GM10266 (cell line): Measurements from ENCODE around the gene RFX4.

Source experiments
- DNase-seq: peaks from one replicate; pipeline ENCODE4 v3.0.0; 2012; ENCODE audit errors: extremely low spot score
- TF ChIP-seq, protein P1 (sequence below): IDR thresholded peaks from 2 replicates; pipeline ENCODE4 v1.5.1; 2012; ENCODE audit warnings: mild to moderate bottlenecking, low read depth; ENCODE audit not compliant: control insufficient read depth, insufficient read depth; ENCODE audit errors: missing control alignments

Gene RFX4

DNA sequence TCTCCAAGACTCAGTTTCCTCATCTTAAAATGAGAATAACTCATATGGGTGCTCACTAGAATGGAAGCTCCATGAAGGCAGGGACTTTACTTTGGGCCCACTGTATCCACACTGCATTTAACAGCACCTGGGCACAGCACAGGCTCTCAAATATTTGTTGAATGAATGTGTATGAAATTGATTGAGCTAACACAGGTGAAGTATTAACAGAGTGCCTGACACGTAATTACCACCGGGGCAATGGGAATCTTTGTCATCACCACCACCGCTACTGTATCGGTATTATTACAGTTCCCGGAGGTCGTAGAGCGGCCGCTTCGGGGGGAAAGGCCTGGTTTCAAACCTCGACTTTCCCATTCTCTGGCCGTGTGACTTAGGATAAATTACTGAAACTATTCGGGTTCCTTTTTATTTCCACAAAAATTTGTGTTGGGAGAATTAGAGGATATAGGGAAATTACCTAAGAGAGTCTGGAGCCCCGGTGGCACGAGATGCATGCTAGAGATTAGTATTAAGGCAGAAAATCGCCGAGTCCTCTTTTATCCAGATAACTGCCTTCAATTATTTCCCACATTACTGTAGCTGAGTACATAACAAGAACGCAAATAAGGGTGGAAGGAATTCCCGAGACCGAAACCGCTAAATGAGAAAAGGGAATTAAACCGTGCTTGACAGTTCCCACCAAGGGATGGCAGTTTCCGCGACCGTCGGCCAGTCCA, 190.6 kb downstream of the RFX4 start:
- DNase-seq, result peak; percentile 19
- TF ChIP-seq, protein P1, sequence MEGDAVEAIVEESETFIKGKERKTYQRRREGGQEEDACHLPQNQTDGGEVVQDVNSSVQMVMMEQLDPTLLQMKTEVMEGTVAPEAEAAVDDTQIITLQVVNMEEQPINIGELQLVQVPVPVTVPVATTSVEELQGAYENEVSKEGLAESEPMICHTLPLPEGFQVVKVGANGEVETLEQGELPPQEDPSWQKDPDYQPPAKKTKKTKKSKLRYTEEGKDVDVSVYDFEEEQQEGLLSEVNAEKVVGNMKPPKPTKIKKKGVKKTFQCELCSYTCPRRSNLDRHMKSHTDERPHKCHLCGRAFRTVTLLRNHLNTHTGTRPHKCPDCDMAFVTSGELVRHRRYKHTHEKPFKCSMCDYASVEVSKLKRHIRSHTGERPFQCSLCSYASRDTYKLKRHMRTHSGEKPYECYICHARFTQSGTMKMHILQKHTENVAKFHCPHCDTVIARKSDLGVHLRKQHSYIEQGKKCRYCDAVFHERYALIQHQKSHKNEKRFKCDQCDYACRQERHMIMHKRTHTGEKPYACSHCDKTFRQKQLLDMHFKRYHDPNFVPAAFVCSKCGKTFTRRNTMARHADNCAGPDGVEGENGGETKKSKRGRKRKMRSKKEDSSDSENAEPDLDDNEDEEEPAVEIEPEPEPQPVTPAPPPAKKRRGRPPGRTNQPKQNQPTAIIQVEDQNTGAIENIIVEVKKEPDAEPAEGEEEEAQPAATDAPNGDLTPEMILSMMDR, result no peak

DNA sequence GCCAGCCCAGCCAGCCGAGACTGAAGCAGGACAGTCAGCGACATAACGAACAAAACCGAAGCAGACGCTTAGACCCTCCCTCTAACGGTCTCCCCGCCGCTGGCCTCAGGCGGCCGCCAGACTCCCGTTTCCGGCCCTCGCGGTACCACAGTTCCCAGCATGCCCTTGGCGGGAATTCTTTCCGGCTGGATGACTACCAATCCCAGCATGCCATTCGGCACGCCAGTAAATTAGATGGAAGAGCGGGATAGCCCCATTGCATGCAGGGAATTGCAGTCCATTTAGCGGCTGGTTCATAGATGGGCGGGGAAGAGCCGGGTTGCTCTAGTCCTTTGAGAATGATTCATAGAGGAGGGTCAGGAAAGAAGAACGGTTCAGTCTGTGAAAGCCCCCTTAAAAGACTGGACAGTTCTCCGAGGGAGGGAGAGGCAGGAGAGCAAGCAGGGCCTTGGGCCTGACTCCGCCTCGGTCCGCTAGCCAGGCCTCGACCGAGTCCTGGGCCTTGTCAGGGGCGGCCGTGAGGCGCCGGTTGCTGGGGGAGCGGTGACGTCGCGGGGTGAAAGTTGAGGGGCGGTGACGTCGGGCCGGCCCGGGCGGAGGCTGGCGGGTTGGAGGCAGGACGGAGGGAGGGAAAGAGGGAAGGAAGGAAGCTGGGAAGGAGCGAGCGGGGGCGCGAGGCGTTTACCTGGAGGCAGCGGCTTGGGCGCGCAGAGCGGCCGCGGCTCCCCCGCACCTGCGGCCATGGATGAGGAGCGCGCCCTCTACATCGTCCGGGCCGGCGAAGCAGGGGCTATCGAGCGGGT, 191.4 kb downstream of the RFX4 start, which contains the start of gene RIC8B:
TSS of gene RIC8B (plus strand) at position 678 of the 803 bp plus-strand sequence. CDS start at position 742, 64 bp downstream.
- TF ChIP-seq, protein P1, result no peak
- DNase-seq, result peak; percentile 85

DNA sequence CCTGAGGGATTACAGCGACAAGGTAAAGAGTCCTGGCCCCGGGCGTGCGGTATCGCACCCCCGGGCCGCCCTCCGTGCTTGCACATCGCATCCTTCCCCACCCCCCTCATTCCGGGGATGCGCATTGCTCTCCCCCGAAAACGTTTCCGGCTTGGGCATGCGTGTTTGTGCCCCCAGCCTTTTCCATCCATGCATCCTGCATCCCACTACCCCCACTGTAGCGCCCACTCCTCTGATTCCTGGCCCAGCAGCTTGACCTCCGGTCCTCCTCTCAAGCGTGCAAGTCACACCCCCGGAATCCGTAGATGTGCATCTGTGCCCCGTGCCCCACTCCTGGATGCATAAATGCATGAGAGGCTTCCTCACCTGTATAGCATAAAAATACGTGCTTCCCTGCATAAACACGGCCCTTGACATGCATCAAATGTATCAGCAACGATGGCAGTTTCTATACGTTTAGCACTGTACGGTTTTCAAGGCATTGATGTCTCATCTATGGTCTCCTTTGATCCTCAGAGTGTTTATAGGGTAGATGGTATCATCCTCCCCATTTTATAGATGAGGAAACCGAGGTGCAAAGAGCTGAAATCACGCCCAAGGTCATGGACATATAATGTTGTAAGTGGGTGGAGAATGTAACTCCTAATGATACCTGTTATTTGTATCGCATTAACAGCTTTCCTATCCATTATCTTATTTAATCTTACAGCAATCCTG, 192.2 kb downstream of the RFX4 start:
- peak; percentile 34 for DNase-seq

DNA sequence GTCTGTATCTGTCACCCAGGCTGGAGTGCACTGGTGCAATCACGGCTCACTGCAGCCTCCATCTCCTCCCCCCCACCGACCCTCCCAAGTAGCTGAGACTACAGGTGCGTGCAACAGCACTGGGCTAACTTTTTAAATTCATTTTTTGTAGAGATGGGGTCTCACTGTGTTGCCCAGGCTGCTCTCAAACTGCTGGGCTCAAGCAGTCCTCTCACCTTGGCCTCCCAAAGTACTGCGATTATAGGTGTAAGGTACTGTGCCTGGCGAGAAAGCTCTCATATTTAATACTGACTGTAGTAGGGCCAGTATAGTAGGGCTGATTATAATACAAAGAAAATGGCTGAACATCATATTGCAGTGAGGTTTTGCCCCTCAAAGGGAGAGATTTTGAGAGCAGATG, 194.1 kb downstream of the RFX4 start:
- TF ChIP-seq, protein P1, result no peak
- DNase-seq, result no peak

More for the DNA sequence above, 192.2 kb downstream of the RFX4 start:
- TF ChIP-seq, protein P1, result no peak

DNA sequence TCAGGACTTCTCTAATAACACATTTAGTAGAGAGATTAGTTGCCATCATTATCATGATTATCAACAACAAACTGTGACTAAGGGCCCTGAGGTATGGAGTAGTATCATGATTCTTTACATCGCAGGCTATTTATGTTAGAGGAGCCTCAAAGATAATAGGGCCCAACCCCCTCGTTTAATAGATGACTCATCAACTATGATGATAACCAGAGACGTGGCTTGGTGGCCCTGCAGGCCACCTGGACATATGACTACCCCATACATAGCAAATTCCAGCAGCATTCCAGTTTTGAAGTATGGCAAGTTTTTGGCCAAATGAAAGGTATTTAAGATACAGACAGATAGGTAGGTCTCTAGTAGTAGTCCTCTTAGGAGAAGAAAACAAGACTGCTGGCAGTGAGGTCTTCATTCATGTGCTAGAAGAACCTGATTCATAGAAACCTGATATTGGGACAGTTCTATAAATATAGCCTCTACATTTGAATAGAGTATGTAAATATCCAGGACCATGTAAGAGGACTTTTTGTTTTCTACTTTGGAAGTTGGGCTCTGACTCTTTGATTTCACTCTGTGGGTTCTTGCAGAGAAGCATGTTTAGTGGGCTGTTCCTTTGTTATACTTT, 197.3 kb downstream of the RFX4 start:
- TF ChIP-seq, protein P1, result no peak
- no peak for DNase-seq

DNA sequence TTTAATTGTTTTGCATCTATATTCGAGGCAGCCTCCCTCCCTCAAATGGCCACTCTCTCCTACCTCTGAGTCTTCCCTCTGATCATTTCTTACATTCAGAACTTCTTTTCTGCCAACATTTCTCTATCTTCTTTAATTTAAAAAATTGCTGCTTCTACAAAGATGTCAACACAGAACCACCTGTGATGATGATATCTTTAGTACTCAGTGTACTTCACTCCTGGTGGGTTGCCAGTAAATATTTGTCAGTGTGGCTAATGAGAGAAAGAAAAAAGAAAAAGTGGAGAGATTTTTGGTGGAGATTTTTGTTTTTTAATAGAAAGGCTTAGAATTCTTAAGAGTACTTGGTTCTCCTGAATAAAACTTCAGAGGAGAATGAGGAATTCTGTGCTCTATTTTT, 199.8 kb downstream of the RFX4 start:
- TF ChIP-seq, protein P1, result no peak
- no peak for DNase-seq
